Measurements from ENCODE around the gene NDUFAF5.

GRCh38 chr20:13791540-13792459 lies 7.0 kb downstream of the NDUFAF5 start:
- no peak for TF ChIP-seq CTCF (IDR thresholded peaks at IDR 0.05)
- TF ChIP-seq ZFX (IDR thresholded peaks at IDR 0.05; ENCODE audit: borderline replicate concordance) = no peak
